ENCODE results near the gene ID3.

Gene ID3

DNA sequence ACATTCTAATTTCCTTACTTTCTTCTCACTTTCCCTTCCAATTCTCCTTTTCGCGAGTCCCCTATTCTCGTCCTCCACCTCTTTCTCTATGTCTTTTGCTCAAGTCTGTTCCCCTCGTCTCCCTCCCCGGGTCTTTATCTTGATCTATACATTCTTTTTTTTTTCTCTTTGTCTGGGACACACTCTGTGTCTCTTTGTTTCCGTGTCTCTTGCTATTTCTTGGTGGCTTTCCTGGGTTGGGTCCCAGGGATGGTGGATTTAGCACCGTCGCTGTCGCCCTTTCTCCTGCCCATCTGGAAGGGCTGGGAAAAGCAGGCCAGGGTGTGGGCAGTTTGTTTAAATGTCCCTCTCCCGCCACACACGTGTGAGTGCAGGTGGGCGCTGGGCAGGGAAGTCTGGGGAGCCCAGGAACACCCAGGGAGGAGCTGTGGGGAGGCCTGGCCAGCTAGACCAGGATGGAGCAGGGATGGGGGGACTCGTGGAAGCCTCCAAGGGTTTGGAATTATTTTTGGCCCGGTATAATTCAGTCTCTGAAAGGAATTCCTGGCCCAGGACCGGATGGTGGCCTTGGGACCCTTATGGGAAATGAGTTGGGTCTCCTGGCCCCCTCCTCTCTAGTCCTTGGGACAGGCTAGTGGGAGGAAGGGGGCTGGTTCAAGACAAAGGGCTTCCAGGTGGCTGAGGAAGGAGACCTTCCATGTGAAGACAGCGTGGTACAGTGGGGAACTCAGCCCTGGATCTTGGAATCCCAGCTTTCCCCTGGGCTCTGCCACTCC lies 9.5 kb upstream of the ID3 start:
- no peak for TF ChIP-seq CTCF (IDR thresholded peaks at IDR 0.05; ENCODE audit: low read length, missing control alignments)
- DNase-seq (ENCODE audit: low read depth), result no peak
- H3K4me3 ChIP-seq (replicated peaks; ENCODE audit: low read depth, low read length), result peak overlapping the region; percentile 50

DNA sequence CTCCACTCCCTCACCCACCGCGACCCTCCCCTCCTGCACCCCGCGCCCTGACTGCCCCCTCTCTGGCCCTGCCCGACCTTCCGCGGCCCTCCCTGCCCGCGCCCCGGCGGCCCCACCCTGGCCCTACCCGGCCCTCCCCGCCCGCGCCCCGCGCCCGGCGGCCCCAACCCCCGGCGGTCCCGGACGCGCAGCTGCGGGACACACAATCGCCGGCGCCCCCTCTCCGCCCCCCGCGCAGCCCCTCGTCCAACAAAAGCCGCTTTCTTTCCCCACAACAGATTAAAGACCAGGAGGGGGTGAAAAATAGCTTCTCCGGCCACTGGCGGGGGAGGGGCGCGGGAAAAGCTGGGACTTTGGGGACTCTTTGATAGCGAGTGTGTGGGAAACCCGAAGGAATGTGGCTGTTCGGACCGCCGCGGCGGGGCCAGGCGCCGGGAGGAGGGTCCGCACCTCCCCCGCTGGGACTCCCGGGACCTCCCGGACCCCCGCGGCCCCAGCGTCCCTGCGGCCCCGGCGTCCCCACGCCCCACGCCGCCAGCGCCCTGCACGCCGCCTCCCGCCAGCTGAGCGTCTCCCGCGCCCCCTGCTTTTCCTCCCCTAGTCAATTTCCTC lies 8.8 kb upstream of the ID3 start:
- DNase-seq (ENCODE audit: low read depth), result no peak
- TF ChIP-seq CTCF (IDR thresholded peaks at IDR 0.05; ENCODE audit: low read length, missing control alignments), result no peak

DNA sequence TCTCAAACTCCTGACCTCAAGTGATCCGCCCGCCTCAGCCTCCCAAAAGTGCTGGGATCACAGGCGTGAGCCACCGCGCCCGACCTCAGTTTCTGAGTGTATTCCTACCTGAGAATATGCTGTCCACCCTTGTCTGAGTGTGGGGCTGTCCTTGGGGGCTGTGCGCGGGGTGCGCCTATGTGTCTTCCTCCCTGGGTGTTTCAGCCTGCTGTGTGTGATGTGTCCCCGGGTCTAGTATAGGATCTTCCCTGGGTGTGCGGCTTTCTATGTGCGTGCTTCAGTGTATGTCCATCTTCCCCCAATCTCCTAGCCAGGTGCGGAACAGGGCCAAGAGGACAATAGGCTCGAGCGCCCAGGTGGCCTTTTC lies 8.3 kb upstream of the ID3 start:
- peak overlapping the region; percentile 21 for H3K4me3 ChIP-seq (replicated peaks; ENCODE audit: low read depth, low read length)
- no peak for DNase-seq (ENCODE audit: low read depth)
- TF ChIP-seq CTCF (IDR thresholded peaks at IDR 0.05; ENCODE audit: low read length, missing control alignments), result no peak

More for the DNA sequence above, 8.8 kb upstream of the ID3 start:
- peak overlapping the region; percentile 50 for H3K4me3 ChIP-seq (replicated peaks; ENCODE audit: low read depth, low read length)

- DNase-seq (ENCODE audit: low read depth), result no peak
- H3K4me3 ChIP-seq (replicated peaks; ENCODE audit: low read depth, low read length), result no peak overlapping the region
- TF ChIP-seq CTCF (IDR thresholded peaks at IDR 0.05; ENCODE audit: low read length, missing control alignments), result peak; percentile 16
Observed at GRCh38 chr1:23566304-23566703, 7.0 kb upstream of the ID3 start.

DNA sequence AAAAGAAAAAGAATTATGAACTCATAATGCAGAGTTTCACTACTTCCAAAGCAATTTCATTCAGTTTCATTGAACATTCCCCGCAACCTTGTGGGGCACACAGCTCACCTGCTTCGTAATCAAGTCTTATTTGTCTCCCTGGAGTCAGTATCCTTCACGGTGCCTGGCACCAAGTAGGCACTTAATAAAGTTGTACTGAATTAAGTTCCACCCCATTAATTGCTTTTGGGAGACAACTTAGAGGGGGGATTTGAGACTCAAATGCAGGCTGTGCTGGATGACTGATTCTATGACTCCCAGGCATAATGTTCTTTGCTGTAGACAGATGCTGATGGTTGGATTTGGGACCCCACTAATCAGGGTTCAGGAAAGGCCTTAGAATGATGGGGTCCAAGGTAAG lies 6.5 kb upstream of the ID3 start:
- no peak for TF ChIP-seq CTCF (IDR thresholded peaks at IDR 0.05; ENCODE audit: low read length, missing control alignments)
- DNase-seq (ENCODE audit: low read depth), result no peak
- H3K4me3 ChIP-seq (replicated peaks; ENCODE audit: low read depth, low read length), result no peak overlapping the region

- TF ChIP-seq CTCF (IDR thresholded peaks at IDR 0.05; ENCODE audit: low read length, missing control alignments), result no peak
- DNase-seq (ENCODE audit: low read depth), result no peak
- no peak overlapping the region for H3K4me3 ChIP-seq (replicated peaks; ENCODE audit: low read depth, low read length)
Observed at GRCh38 chr1:23564529-23565122, 5.3 kb upstream of the ID3 start.

Measured in fibroblast of pulmonary artery (primary cell).